HepG2 (cell line): Measurements from ENCODE around the gene THADA. TPM values are rescaled to one million over a fixed set of nuclear protein-coding genes. Genes with fewer than 3 reads are reported as not detected.

Experiments
- FOXP4 ChIP-seq: sonication (generic); formaldehyde crosslinking; IDR thresholded peaks from 2 replicates; pipeline ENCODE4 v1.4.0; 2020; ENCODE audit warnings: missing genetic modification reagents
- HNRNPLL ChIP-seq: fragments of 200-400 bp; formaldehyde crosslinking; IDR thresholded peaks from 2 replicates; pipeline ENCODE4 v1.6.1; 2017; ENCODE audit warnings: mild to moderate bottlenecking, low read depth, low read length; ENCODE audit not compliant: poor library complexity, severe bottlenecking
- JUND ChIP-seq: sonication (generic); formaldehyde crosslinking; IDR thresholded peaks from 2 replicates; pipeline ENCODE4 v1.8.0; 2022; ENCODE audit warnings: mild to moderate bottlenecking, missing genetic modification reagents
- KDM2A ChIP-seq: sonication (generic); formaldehyde crosslinking; IDR thresholded peaks from 2 replicates; pipeline ENCODE4 v1.4.0; 2020; ENCODE audit warnings: low read depth, missing genetic modification reagents, borderline replicate concordance
- MNT ChIP-seq: fragments of 450-650 bp; IDR thresholded peaks from 2 replicates; pipeline ENCODE4 v1.6.1; 2016
- NFKB2 ChIP-seq: sonication (generic); formaldehyde crosslinking; IDR thresholded peaks from 2 replicates; pipeline ENCODE4 v1.4.0; 2020; ENCODE audit warnings: missing genetic modification reagents, borderline replicate concordance
- POLR2AphosphoS5 ChIP-seq: IDR thresholded peaks from 2 replicates; pipeline ENCODE4 v1.6.1; 2012; ENCODE audit warnings: low read depth, low read length
- RBAK ChIP-seq: sonication (generic); formaldehyde crosslinking; IDR thresholded peaks from 2 replicates; pipeline ENCODE4 v1.5.1; 2020; ENCODE audit warnings: mild to moderate bottlenecking, missing genetic modification reagents
- SALL1 ChIP-seq: sonication (generic); formaldehyde crosslinking; IDR thresholded peaks from 2 replicates; pipeline ENCODE4 v1.8.0; 2022; ENCODE audit warnings: mild to moderate bottlenecking, missing genetic modification reagents
- SAP130 ChIP-seq: IDR thresholded peaks from 2 replicates; pipeline ENCODE4 v1.6.1; 2016; ENCODE audit warnings: low read depth
- SMARCE1 ChIP-seq: fragments of 450-650 bp; IDR thresholded peaks from 2 replicates; pipeline ENCODE4 v1.6.1; 2017; ENCODE audit warnings: borderline replicate concordance
- SNAI1 ChIP-seq: sonication (generic); formaldehyde crosslinking; IDR thresholded peaks from 2 replicates; pipeline ENCODE4 v1.5.0; 2020; ENCODE audit warnings: mild to moderate bottlenecking, missing genetic modification reagents, borderline replicate concordance
- TBX2 ChIP-seq: sonication (generic); formaldehyde crosslinking; IDR thresholded peaks from 2 replicates; pipeline ENCODE4 v1.5.0; 2020; ENCODE audit warnings: missing genetic modification reagents, mild to moderate bottlenecking, borderline replicate concordance
- TOE1 ChIP-seq: sonication (generic); formaldehyde crosslinking; IDR thresholded peaks from 2 replicates; pipeline ENCODE4 v1.4.0; 2020; ENCODE audit warnings: mild to moderate bottlenecking, missing genetic modification reagents
- ZC3H4 ChIP-seq: sonication (generic); formaldehyde crosslinking; IDR thresholded peaks from 2 replicates; pipeline ENCODE4 v1.4.0; 2020; ENCODE audit warnings: missing genetic modification reagents, borderline replicate concordance
- ZNF160 ChIP-seq: sonication (generic); formaldehyde crosslinking; IDR thresholded peaks from 2 replicates; pipeline ENCODE4 v1.8.0; 2022; ENCODE audit warnings: mild to moderate bottlenecking, inconsistent platforms, missing genetic modification reagents
- ZNF431 ChIP-seq: sonication (generic); formaldehyde crosslinking; IDR thresholded peaks from 2 replicates; pipeline ENCODE4 v1.9.0; 2022; ENCODE audit warnings: missing genetic modification reagents, low read depth, mild to moderate bottlenecking, borderline replicate concordance
- ZNF468 ChIP-seq: sonication (generic); formaldehyde crosslinking; IDR thresholded peaks from 2 replicates; pipeline ENCODE4 v1.8.0; 2022; ENCODE audit warnings: mild to moderate bottlenecking, moderate library complexity, missing genetic modification reagents
- ZNF562 ChIP-seq: sonication (generic); formaldehyde crosslinking; IDR thresholded peaks from 2 replicates; pipeline ENCODE4 v1.8.0; 2022; ENCODE audit warnings: missing genetic modification reagents, borderline replicate concordance
- ZNF678 ChIP-seq: sonication (generic); formaldehyde crosslinking; IDR thresholded peaks from 2 replicates; pipeline ENCODE4 v1.4.0; 2020; ENCODE audit warnings: mild to moderate bottlenecking, missing genetic modification reagents
- polyA plus RNA-seq, 8 experiments: library from polyadenylated mRNA; depleted of rRNA in 3 of 8; stranded (reverse) in 7 of 8; unstranded in 1 of 8; fragments of >200 nt; fragmentation: Illumina TruSeq in 4 of 8; extraction: Trizol in 4 of 8; gene quantifications; 2 replicates each; pipeline versions ENCODE4 v1.2.1 to v1.2.3, GENCODE V29; 2011 to 2016; ENCODE audit warnings: low read depth in 4 of 8, missing spikeins in 1 of 8, mixed read lengths in 1 of 8; ENCODE audit not compliant: insufficient read depth in 1 of 8
- total RNA-seq, 5 experiments: library from RNA; depleted of rRNA; stranded (reverse); fragments of >200 nt; fragmentation: Illumina TruSeq; extraction: Trizol; gene quantifications; 2 replicates each; pipeline ENCODE4 v1.2.3, GENCODE V29; 2016; ENCODE audit warnings: low read depth in 1 of 5
- TF ChIP-seq, protein P1 (sequence below): sonication (generic); formaldehyde crosslinking; IDR thresholded peaks from 2 replicates; pipeline ENCODE4 v1.4.0; 2020; ENCODE audit warnings: missing genetic modification reagents, borderline replicate concordance
- TF ChIP-seq, protein P2 (sequence below): sonication (generic); formaldehyde crosslinking; IDR thresholded peaks from 2 replicates; pipeline ENCODE4 v1.8.0; 2022; ENCODE audit warnings: missing genetic modification reagents, mild to moderate bottlenecking, moderate library complexity, borderline replicate concordance
- TF ChIP-seq, protein P3 (sequence below): sonication (generic); formaldehyde crosslinking; IDR thresholded peaks from 2 replicates; pipeline ENCODE4 v1.4.0; 2020; ENCODE audit warnings: missing genetic modification reagents

THADA gene
- total and polyA plus RNA-seq, 2 of the 13 experiments (the other 11 are each of a cell fraction or from before 2014, with no cell fraction given), result 12.7 to 21.7 TPM

- TF ChIP-seq FOXP4 (peak; percentile 14; the same call in 1 of the 2 replicates), TBX2 (CRISPR knock-in tag) (peak; percentile 74), TOE1 (CRISPR knock-in tag) (no peak), HNRNPLL (no peak), ZNF431 (peak; percentile 56; the same call in 1 of the 2 replicates), ZNF678 (CRISPR knock-in tag) (no peak), SMARCE1 (no peak), SNAI1 (CRISPR knock-in tag) (no peak), ZNF562 (CRISPR knock-in tag) (no peak), SALL1 (CRISPR knock-in tag) (no peak), JUND (CRISPR knock-in tag) (peak; percentile 8; the same call in 1 of the 2 replicates), NFKB2 (no peak), RBAK (CRISPR knock-in tag) (no peak), KDM2A (CRISPR knock-in tag) (peak; percentile 14; the same call in 1 of the 2 replicates), POLR2AphosphoS5 (no peak; the same call in 1 of the 2 replicates), ZNF160 (no peak), SAP130 (CRISPR knock-in tag) (peak; percentile 72; the same call in 1 of the 2 replicates), ZNF468 (no peak; the same call in 1 of the 2 replicates), ZC3H4 (CRISPR knock-in tag) (no peak), MNT (no peak)
- TF ChIP-seq, protein P1, sequence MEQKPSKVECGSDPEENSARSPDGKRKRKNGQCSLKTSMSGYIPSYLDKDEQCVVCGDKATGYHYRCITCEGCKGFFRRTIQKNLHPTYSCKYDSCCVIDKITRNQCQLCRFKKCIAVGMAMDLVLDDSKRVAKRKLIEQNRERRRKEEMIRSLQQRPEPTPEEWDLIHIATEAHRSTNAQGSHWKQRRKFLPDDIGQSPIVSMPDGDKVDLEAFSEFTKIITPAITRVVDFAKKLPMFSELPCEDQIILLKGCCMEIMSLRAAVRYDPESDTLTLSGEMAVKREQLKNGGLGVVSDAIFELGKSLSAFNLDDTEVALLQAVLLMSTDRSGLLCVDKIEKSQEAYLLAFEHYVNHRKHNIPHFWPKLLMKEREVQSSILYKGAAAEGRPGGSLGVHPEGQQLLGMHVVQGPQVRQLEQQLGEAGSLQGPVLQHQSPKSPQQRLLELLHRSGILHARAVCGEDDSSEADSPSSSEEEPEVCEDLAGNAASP (CRISPR knock-in tag), result peak; percentile 14; the same call in 1 of the 2 replicates
- TF ChIP-seq, protein P2, sequence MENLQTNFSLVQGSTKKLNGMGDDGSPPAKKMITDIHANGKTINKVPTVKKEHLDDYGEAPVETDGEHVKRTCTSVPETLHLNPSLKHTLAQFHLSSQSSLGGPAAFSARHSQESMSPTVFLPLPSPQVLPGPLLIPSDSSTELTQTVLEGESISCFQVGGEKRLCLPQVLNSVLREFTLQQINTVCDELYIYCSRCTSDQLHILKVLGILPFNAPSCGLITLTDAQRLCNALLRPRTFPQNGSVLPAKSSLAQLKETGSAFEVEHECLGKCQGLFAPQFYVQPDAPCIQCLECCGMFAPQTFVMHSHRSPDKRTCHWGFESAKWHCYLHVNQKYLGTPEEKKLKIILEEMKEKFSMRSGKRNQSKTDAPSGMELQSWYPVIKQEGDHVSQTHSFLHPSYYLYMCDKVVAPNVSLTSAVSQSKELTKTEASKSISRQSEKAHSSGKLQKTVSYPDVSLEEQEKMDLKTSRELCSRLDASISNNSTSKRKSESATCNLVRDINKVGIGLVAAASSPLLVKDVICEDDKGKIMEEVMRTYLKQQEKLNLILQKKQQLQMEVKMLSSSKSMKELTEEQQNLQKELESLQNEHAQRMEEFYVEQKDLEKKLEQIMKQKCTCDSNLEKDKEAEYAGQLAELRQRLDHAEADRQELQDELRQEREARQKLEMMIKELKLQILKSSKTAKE, result no peak
- TF ChIP-seq, protein P3, sequence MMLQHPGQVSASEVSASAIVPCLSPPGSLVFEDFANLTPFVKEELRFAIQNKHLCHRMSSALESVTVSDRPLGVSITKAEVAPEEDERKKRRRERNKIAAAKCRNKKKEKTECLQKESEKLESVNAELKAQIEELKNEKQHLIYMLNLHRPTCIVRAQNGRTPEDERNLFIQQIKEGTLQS (CRISPR knock-in tag), result no peak
Observed at GRCh38 chr2:43218702-43219382, 377.0 kb downstream of the THADA start (continued).
